ENCODE results near the gene GMDS. TPM values are rescaled to one million over a fixed set of nuclear protein-coding genes. Genes with fewer than 3 reads are reported as not detected.

GMDS gene
- total RNA-seq, 1 donor, result 23.2 TPM

- no peak for DNase-seq (ENCODE audit: insufficient read length, low spot score, missing footprints)
- no peaks in the 10 kb centered on the region for H4K20me1 ChIP-seq (ENCODE audit: insufficient read depth, low read length)
- peaks cover 6% of the 10 kb centered on the region for H3K79me2 ChIP-seq (ENCODE audit: insufficient read depth, low read length)
- no peaks in the 10 kb centered on the region for H3K27me3 ChIP-seq (ENCODE audit: insufficient read depth, low read length)
- H3K4me3 ChIP-seq (ENCODE audit: insufficient read depth, low read length), result no peak overlapping the region
- H2AFZ ChIP-seq (ENCODE audit: low read length), result no peak overlapping the region
- H3K4me2 ChIP-seq (ENCODE audit: insufficient read depth, low read length), result no peak overlapping the region
- peak; percentile 57 for TF ChIP-seq CTCF (IDR thresholded peaks at IDR 0.05; ENCODE audit: extremely low read depth, low read depth, low read length)
- no peak overlapping the region for H3K27ac ChIP-seq (ENCODE audit: low read depth, low read length)
- no peaks in the 10 kb centered on the region for H3K9me3 ChIP-seq (ENCODE audit: low read depth, low read length)
- H3K4me1 ChIP-seq (ENCODE audit: insufficient read depth, low read length), result no peaks in the 10 kb centered on the region
- no peaks in the 10 kb centered on the region for H3K36me3 ChIP-seq (ENCODE audit: insufficient read depth, low read length)
Measured at GRCh38 chr6:2209226-2209809, 36.1 kb downstream of the GMDS start.

- Histone ChIP-seq H3K36me3 (ENCODE audit: insufficient read depth, low read length) (no peaks in the 10 kb centered on the region), H3K4me1 (ENCODE audit: insufficient read depth, low read length) (no peaks in the 10 kb centered on the region), H3K27me3 (ENCODE audit: insufficient read depth, low read length) (no peaks in the 10 kb centered on the region), H3K4me3 (ENCODE audit: insufficient read depth, low read length) (no peak overlapping the region), H4K20me1 (ENCODE audit: insufficient read depth, low read length) (no peaks in the 10 kb centered on the region), H3K27ac (ENCODE audit: low read depth, low read length) (no peak overlapping the region), H2AFZ (ENCODE audit: low read length) (no peak overlapping the region), H3K79me2 (ENCODE audit: insufficient read depth, low read length) (peaks cover 6% of the 10 kb centered on the region), H3K9me3 (ENCODE audit: low read depth, low read length) (no peaks in the 10 kb centered on the region), H3K4me2 (ENCODE audit: insufficient read depth, low read length) (no peak overlapping the region)
- TF ChIP-seq CTCF (IDR thresholded peaks at IDR 0.05; ENCODE audit: extremely low read depth, low read depth, low read length), result no peak
- DNase-seq (ENCODE audit: insufficient read length, low spot score, missing footprints), result no peak
Measured at GRCh38 chr6:2208468-2208867, 36.9 kb downstream of the GMDS start.

- no peaks in the 10 kb centered on the region for H3K4me1 ChIP-seq (ENCODE audit: insufficient read depth, low read length)
- H2AFZ ChIP-seq (ENCODE audit: low read length), result no peak overlapping the region
- no peaks in the 10 kb centered on the region for H4K20me1 ChIP-seq (ENCODE audit: insufficient read depth, low read length)
- H3K4me3 ChIP-seq (ENCODE audit: insufficient read depth, low read length), result no peak overlapping the region
- H3K27me3 ChIP-seq (ENCODE audit: insufficient read depth, low read length), result no peaks in the 10 kb centered on the region
- H3K9me3 ChIP-seq (ENCODE audit: low read depth, low read length), result no peaks in the 10 kb centered on the region
- no peak overlapping the region for H3K4me2 ChIP-seq (ENCODE audit: insufficient read depth, low read length)
- peaks cover 6% of the 10 kb centered on the region for H3K79me2 ChIP-seq (ENCODE audit: insufficient read depth, low read length)
- no peak for DNase-seq (ENCODE audit: insufficient read length, low spot score, missing footprints)
- no peak for TF ChIP-seq CTCF (IDR thresholded peaks at IDR 0.05; ENCODE audit: extremely low read depth, low read depth, low read length)
- no peaks in the 10 kb centered on the region for H3K36me3 ChIP-seq (ENCODE audit: insufficient read depth, low read length)
- H3K27ac ChIP-seq (ENCODE audit: low read depth, low read length), result no peak overlapping the region
Measured at GRCh38 chr6:2205396-2205795, 40.0 kb downstream of the GMDS start.

- Histone ChIP-seq H3K4me3 (ENCODE audit: insufficient read depth, low read length) (no peak overlapping the region), H3K4me1 (ENCODE audit: insufficient read depth, low read length) (no peaks in the 10 kb centered on the region), H3K9me3 (ENCODE audit: low read depth, low read length) (no peaks in the 10 kb centered on the region), H3K27ac (ENCODE audit: low read depth, low read length) (no peak overlapping the region), H3K4me2 (ENCODE audit: insufficient read depth, low read length) (no peak overlapping the region), H2AFZ (ENCODE audit: low read length) (no peak overlapping the region), H4K20me1 (ENCODE audit: insufficient read depth, low read length) (no peaks in the 10 kb centered on the region), H3K27me3 (ENCODE audit: insufficient read depth, low read length) (no peaks in the 10 kb centered on the region), H3K36me3 (ENCODE audit: insufficient read depth, low read length) (no peaks in the 10 kb centered on the region), H3K79me2 (ENCODE audit: insufficient read depth, low read length) (peaks cover 6% of the 10 kb centered on the region)
- no peak for TF ChIP-seq CTCF (IDR thresholded peaks at IDR 0.05; ENCODE audit: extremely low read depth, low read depth, low read length)
- no peak for DNase-seq (ENCODE audit: insufficient read length, low spot score, missing footprints)
Measured at GRCh38 chr6:2204272-2204671, 41.1 kb downstream of the GMDS start.
